HUES6 (cell line): ENCODE measurements around the gene GOLGA7B.

Source experiments
- H3K27ac ChIP-seq: 2 replicates; pipeline ENCODE4 v1.7.0; 2013; ENCODE audit warnings: low read depth, mild to moderate bottlenecking, low read length, inconsistent platforms
- H3K27me3 ChIP-seq: 2 replicates; pipeline ENCODE4 v1.6.1; 2013; ENCODE audit warnings: low read length; ENCODE audit not compliant: control insufficient read depth, insufficient read depth
- H3K36me3 ChIP-seq: 2 replicates; pipeline ENCODE4 v1.6.1; 2013; ENCODE audit warnings: low read length; ENCODE audit not compliant: control insufficient read depth, insufficient read depth
- H3K4me1 ChIP-seq: 2 replicates; pipeline ENCODE4 v1.6.1; 2013; ENCODE audit warnings: low read length; ENCODE audit not compliant: control insufficient read depth, insufficient read depth
- H3K4me3 ChIP-seq: 2 replicates; pipeline ENCODE4 v1.5.1; 2013; ENCODE audit warnings: low read depth, low read length
- H3K9ac ChIP-seq: one replicate; pipeline ENCODE4 v1.6.1; 2013; ENCODE audit warnings: mild to moderate bottlenecking, low read length
- H3K9me3 ChIP-seq: 2 replicates; pipeline ENCODE4 v1.6.1; 2013; ENCODE audit warnings: low read depth, low read length; ENCODE audit not compliant: control insufficient read depth, insufficient read depth

GOLGA7B gene

DNA sequence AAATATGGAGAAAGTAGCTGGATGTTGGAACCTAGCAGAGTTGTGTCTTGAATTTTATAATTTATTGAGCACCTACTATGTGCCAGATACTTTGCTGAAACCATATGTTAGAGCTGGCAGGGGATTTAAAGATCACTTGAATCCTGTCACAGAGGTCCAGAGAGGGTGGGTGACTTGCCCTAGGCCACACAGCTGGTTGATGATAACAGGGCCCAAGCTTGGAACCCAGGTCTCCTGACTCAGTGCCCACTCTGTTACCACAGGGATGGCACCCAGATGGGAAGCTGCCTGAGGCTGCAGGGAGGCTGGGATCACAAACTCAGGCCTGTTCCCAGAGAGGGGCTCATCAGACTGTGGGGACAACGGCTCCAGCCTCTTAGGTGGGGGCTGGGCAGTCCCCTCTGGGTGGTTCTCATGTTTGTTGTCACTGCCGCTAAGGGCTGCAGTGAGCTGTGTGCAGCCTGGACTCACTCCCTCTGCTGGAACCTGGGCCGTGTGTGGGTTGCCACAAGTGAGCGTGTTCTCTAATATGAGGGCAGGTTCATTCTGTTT, 18.6 kb downstream of the GOLGA7B start:
- peaks cover 12% of the 10 kb centered on the region for H3K4me1 ChIP-seq
- H3K27ac ChIP-seq: no peak overlapping the region
- H3K36me3 ChIP-seq: no peaks in the 10 kb centered on the region
- no peak overlapping the region for H3K4me3 ChIP-seq
- H3K27me3 ChIP-seq: no peaks in the 10 kb centered on the region
- no peak overlapping the region for H3K9ac ChIP-seq
- H3K9me3 ChIP-seq: no peaks in the 10 kb centered on the region

DNA sequence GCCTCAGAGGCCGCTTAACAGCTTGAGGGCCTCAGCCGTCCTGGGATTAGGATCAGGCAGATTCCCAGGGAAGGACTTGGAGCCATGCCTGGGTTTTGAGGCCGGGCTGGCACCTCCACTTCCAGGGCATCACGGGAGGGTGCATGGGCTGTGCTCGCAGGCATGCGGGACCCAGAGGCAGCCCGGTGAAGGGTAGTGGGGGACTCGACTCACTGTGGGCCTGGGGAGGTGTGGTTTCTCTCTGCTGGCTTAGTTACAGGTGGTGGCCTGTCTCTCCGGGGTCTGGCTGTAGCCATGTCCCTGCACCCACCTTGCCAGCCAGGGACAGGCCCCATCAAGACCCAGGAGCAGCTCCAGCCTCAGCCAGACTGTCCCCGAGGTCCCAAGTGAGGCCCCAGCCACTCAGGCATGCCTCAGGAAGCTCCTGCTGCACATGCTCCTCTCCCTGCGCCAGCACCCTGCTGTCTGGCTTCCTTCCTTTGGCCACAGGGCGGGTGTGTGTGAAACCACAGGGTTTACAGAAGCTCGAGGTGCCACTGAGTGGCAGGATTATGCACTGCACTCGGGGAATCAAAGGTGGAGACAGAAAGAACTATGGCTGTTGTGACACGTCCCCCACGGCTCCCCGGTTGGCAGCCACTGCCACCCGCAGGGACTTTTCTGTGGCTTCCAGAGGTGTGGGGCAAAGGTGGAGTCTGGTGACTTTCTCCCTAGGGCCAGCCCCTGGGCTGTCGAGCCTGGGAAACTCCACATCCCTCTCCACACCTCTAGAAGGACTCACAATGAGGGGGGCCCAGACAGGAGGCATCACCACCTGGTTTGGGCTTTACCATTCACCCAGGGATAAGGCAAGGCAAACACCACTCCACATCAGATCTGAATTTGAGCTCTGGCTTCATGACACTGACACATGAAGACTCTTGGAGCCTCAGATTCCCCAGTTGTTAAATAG, 19.7 kb downstream of the GOLGA7B start:
- Histone ChIP-seq H3K4me1 (peaks cover 12% of the 10 kb centered on the region), H3K4me3 (no peak overlapping the region), H3K9ac (no peak overlapping the region), H3K36me3 (no peaks in the 10 kb centered on the region), H3K27ac (no peak overlapping the region), H3K9me3 (no peaks in the 10 kb centered on the region), H3K27me3 (no peaks in the 10 kb centered on the region)

DNA sequence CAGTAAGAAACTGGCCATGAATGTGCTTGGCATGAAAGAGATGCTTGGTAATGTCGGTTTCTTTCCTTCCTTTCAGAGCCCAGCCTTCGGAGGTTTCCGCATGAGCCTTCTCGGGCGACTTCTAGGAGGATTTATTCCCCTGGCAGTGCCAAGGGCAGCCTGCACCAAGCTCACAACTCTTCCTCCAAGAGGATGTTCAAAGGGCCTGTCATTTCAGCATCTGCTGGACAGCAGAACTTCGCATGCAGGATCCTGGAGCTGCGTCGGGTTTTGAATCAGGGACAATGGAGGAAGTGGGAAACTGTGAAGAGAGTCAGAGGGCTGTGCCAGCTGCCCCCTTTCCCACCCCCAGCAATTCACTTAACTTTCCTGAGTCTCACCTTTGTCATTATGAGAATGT, 21.3 kb downstream of the GOLGA7B start:
- no peaks in the 10 kb centered on the region for H3K36me3 ChIP-seq
- no peaks in the 10 kb centered on the region for H3K9me3 ChIP-seq
- no peaks in the 10 kb centered on the region for H3K27me3 ChIP-seq

DNA sequence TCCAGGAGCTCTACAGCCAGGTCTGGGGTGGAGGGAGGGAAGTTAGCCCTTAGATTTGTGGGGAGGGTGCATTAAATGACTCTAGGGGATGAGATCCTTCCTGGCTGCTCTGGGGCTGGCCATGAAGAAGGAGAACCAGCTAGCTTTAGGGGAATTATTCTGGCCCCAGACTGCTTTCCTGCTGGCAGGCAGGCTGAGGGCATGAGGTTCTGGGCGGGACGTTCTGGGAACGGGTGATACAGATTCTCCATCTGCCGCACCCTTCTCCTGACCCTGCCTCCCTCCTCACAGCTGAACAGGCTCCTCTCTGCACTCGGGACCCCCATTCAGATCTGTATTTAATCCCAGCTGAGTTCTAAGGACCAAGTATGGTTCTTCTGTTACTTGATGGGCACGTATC, 23.9 kb downstream of the GOLGA7B start:
- no peak overlapping the region for H3K4me3 ChIP-seq
- H3K4me1 ChIP-seq: peaks cover 18% of the 10 kb centered on the region
- no peak overlapping the region for H3K27ac ChIP-seq
- H3K9me3 ChIP-seq: no peaks in the 10 kb centered on the region
- H3K27me3 ChIP-seq: no peaks in the 10 kb centered on the region
- no peaks in the 10 kb centered on the region for H3K36me3 ChIP-seq
- no peak overlapping the region for H3K9ac ChIP-seq

More for the DNA sequence above, 21.3 kb downstream of the GOLGA7B start:
- Histone ChIP-seq H3K9ac (no peak overlapping the region), H3K4me3 (no peak overlapping the region), H3K4me1 (peaks cover 12% of the 10 kb centered on the region), H3K27ac (no peak overlapping the region)

DNA sequence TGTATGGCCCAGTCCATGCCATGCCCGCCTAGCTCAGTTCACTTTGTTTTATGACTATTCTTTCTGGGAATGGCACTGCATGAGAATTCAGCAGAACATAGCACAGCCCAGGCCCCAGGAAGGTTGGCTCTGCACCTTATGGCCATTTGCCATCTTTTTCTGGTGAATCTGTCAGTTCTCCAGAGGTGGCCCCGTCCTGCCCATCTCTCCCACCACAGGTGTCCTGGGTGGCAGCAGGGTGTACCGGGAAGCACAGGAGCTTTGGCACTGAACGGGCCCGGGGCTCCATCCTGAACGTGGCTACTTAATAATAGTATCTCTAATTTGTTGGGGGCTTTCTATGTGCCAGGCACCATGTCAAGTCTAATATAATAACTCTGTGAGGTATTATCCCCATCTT, 24.7 kb downstream of the GOLGA7B start:
- peaks cover 11% of the 10 kb centered on the region for H3K4me1 ChIP-seq
- no peaks in the 10 kb centered on the region for H3K27me3 ChIP-seq

DNA sequence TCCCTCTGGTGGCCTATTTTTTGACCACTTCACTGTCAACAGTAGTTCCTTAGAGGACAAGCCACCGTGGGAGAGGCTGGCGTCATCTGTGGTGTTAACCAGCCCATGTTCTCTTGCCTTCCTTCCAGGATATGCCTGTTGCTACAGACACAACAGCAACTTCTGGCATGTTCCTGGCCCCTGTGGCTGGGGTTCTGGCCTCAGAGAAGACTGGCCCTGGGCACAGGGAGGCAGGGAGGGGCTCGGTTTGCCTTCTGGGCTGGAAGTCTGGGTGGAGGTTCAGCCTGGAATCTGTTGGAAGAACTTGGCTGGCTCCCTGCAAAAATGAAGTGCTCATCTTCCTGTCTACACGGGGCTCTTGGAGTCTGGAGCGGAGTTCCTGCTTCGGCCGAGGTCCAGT, 25.7 kb downstream of the GOLGA7B start:
- no peak overlapping the region for H3K9ac ChIP-seq

More for the DNA sequence above, 24.7 kb downstream of the GOLGA7B start:
- Histone ChIP-seq H3K4me3 (no peak overlapping the region), H3K9ac (no peak overlapping the region), H3K36me3 (no peaks in the 10 kb centered on the region), H3K9me3 (no peaks in the 10 kb centered on the region), H3K27ac (no peak overlapping the region)

DNA sequence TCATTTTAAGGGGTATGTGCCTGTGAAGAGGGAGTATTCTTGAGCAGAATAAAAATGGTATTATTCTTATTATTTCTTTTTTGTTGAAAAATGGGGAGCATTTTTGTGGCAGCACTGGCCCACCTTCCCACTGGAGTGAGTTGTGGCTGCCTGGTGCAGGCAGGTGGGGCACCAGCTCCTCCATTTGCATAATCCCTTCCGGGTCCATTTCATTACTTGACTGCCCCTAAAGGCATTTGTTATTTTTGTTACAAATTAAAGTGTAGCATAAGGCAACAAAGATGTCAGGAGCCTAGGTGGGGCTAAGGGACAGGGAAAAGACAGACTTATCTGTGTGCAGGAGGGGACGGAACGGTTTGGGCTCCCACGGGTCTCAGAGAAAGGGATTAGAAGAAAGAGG, 26.8 kb downstream of the GOLGA7B start:
- H3K4me3 ChIP-seq: no peak overlapping the region
- peaks cover 6% of the 10 kb centered on the region; the same call in 1 of the 2 replicates for H3K4me1 ChIP-seq
- no peak overlapping the region for H3K27ac ChIP-seq
- no peaks in the 10 kb centered on the region for H3K27me3 ChIP-seq
- H3K9ac ChIP-seq: no peak overlapping the region
- no peaks in the 10 kb centered on the region for H3K36me3 ChIP-seq
- H3K9me3 ChIP-seq: no peaks in the 10 kb centered on the region

More for the DNA sequence above, 25.7 kb downstream of the GOLGA7B start:
- peaks cover 10% of the 10 kb centered on the region; the same call in 1 of the 2 replicates for H3K4me1 ChIP-seq
- no peaks in the 10 kb centered on the region for H3K36me3 ChIP-seq
- H3K27me3 ChIP-seq: no peaks in the 10 kb centered on the region
- H3K4me3 ChIP-seq: no peak overlapping the region
- no peak overlapping the region for H3K27ac ChIP-seq
- no peaks in the 10 kb centered on the region for H3K9me3 ChIP-seq

DNA sequence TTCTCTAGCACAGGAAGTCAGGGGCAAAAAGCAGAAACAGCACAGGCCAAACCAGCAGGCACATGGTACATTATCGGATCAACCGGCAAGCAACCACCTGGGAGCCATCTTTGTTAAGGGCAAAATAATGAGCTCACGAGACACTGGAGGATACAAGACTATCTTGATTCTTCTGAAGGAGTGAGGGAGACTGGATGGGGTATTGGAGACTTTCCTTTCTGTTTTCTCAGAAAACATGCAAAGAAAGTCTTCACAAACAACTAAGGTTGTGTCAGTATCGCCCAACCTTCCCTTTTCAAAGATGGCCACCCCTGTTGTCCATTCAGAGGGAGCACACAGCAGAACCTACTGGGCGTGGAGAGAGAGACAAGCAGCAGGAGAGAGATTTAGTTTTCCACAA, 29.6 kb downstream of the GOLGA7B start:
- no peaks in the 10 kb centered on the region for H3K27me3 ChIP-seq
- no peak overlapping the region for H3K9ac ChIP-seq
- peaks cover 6% of the 10 kb centered on the region; the same call in 1 of the 2 replicates for H3K4me1 ChIP-seq

DNA sequence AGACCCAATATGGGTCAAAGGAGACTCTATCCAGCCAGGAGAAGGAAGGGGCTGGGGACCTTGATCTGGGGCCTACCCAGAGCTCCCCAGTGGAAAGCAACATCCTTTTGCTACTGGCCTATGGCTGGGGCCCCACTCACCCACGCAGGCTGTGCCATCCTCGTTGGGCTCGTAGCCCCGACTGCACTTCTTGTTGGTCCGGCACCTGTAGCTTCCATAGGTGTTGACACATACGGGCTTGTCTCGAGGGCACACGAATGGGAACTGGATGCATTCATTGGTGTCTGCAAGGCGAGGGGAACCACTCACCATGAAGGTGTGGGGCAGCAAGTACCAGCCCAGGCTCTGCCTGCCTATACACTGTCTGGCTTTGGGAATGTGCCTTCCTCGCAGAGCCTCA, 30.5 kb downstream of the GOLGA7B start:
- Histone ChIP-seq H3K36me3 (no peaks in the 10 kb centered on the region), H3K4me3 (no peak overlapping the region)

More for the DNA sequence above, 29.6 kb downstream of the GOLGA7B start:
- H3K9me3 ChIP-seq: no peaks in the 10 kb centered on the region
- no peak overlapping the region for H3K27ac ChIP-seq
- no peak overlapping the region for H3K4me3 ChIP-seq
- no peaks in the 10 kb centered on the region for H3K36me3 ChIP-seq

DNA sequence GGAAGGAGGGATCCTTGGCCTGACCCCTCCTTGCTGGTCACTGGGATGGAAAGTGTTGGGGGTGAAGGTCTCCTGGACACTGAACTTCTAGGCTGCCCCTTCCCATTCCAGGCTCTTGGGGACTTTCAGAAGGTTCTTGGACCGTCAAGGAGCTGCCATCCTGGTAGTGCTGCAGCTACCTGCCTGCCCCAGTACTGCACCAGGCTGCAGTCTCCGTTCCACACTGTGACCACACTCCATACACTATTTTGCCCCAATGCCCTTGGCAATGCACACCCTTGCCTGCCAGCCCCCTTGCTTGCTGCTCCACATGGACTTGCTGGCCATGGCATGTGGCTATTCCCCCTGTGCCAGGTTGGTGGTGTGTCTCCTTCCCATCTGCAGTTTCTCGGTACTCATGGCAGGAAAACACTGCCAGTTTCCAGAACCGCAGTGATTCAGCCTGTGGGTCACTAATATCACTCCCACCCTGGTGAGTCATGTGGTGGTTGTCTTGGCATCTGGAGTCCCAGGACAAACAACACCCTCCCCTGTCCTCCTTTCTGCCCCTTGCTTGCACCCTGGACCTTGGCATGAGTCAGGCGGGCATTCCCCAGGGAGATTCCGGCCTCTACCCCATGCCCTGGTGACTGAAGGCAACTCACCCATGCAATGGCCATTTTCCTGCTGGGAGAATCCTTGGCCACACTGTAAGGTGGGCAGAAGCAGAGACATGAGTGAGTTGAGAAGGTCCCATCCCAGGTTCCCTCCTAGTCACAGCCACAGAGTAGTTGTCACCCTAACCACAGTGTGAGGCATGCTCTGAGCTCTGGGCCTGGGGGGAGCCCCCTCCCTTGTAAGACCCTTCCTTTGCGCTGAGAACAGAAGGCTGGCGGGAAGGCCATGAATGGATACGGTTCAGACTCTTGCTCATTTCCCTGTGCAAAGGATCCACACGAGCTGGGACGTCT, 32.8 kb downstream of the GOLGA7B start:
- no peaks in the 10 kb centered on the region for H3K36me3 ChIP-seq
- no peak overlapping the region for H3K4me3 ChIP-seq
- peaks cover 7% of the 10 kb centered on the region; the same call in 1 of the 2 replicates for H3K4me1 ChIP-seq
- no peak overlapping the region for H3K9ac ChIP-seq
- no peaks in the 10 kb centered on the region for H3K9me3 ChIP-seq
- no peaks in the 10 kb centered on the region for H3K27me3 ChIP-seq
- no peak overlapping the region for H3K27ac ChIP-seq

More for the DNA sequence above, 30.5 kb downstream of the GOLGA7B start:
- H3K27ac ChIP-seq: no peak overlapping the region
- H3K4me1 ChIP-seq: peaks cover 6% of the 10 kb centered on the region; the same call in 1 of the 2 replicates
- no peaks in the 10 kb centered on the region for H3K9me3 ChIP-seq
- no peaks in the 10 kb centered on the region for H3K27me3 ChIP-seq
- no peak overlapping the region for H3K9ac ChIP-seq
